Heart left ventricle (tissue), 16 donors: ENCODE results near the gene TEX10. TPM values are rescaled to one million over a fixed set of nuclear protein-coding genes. Genes with fewer than 3 reads are reported as not detected.

Experiments
- ATAC-seq, 4 donors: fragments of 200-7000 bp; cut with Tn5 transposase; one replicate each; pipeline ENCODE4 v1.9.1; 2020 to 2022; ENCODE audit warnings: moderate library complexity in 4 of 4, mild to moderate bottlenecking in 3 of 4, moderate number of reproducible peaks in 1 of 4
- DNase-seq, 5 donors: peaks; one replicate each; pipeline ENCODE4 v3.0.0-alpha.2; 2020
- H3K27ac ChIP-seq, 12 donors: fragments of 200-600 bp; sonication (generic) in 4 of 12; one replicate each; pipeline versions ENCODE4 v1.5.0 to v1.8.0; 2016 to 2022; ENCODE audit warnings: mild to moderate bottlenecking in 2 of 12
- H3K27me3 ChIP-seq, 9 donors: fragments of 200-600 bp; sonication (generic) in 2 of 9; one replicate each; pipeline versions ENCODE4 v1.5.1 to v1.8.0; 2016 to 2022; ENCODE audit warnings: mild to moderate bottlenecking in 3 of 9
- H3K36me3 ChIP-seq, 9 donors: fragments of 200-600 bp; sonication (generic) in 2 of 9; one replicate each; pipeline versions ENCODE4 v1.5.0 to v1.8.0; 2018 to 2022; ENCODE audit warnings: mild to moderate bottlenecking in 2 of 9
- H3K4me1 ChIP-seq, 12 donors: fragments of 200-600 bp; sonication (generic) in 4 of 12; one replicate each; pipeline versions ENCODE4 v1.5.0 to v1.8.0; 2016 to 2022; ENCODE audit warnings: mild to moderate bottlenecking in 3 of 12
- H3K4me3 ChIP-seq, 12 donors: fragments of 200-600 bp; sonication (generic) in 4 of 12; one replicate each; pipeline versions ENCODE4 v1.5.0 to v1.8.0; 2017 to 2022; ENCODE audit warnings: mild to moderate bottlenecking in 9 of 12, moderate library complexity in 4 of 12
- H3K9me3 ChIP-seq, 12 donors: fragments of 200-600 bp; sonication (generic) in 4 of 12; one replicate each; pipeline versions ENCODE4 v1.5.0 to v1.8.0; 2016 to 2022; ENCODE audit warnings: mild to moderate bottlenecking in 1 of 12
- CTCF ChIP-seq, 12 donors: fragments of 200-600 bp; sonication (generic) in 4 of 12; IDR thresholded peaks; one replicate each; pipeline versions ENCODE4 v1.5.0 to v1.8.0; 2018 to 2022; ENCODE audit warnings: antibody characterized with exemption in 12 of 12, mild to moderate bottlenecking in 5 of 12
- POLR2A ChIP-seq, 2 donors: fragments of 450-650 bp; IDR thresholded peaks; one replicate each; pipeline ENCODE4 v1.6.1; 2017; ENCODE audit warnings: antibody characterized with exemption in 2 of 2, mild to moderate bottlenecking in 2 of 2, moderate library complexity in 2 of 2
- WGBS, 4 donors: extraction: QIAGEN DNeasy Blood & Tissue Kit in 2 of 4; methylation state at CpG; one replicate each; pipeline versions ENCODE4 v1.1.5 to v1.1.7; 2013 to 2018; 5-methylcytosine and 5-hydroxymethylcytosine counted together
- intact Hi-C, 10 donors: fragments of 100-400 bp; cut with DNase I; formaldehyde crosslinking; loops; one replicate each; pipeline versions ENCODE4 v1.11.1 to v1.14.2; 2022
- polyA plus RNA-seq, 2 donors: library from polyadenylated mRNA; stranded (reverse); fragments of 200-250 nt; gene quantifications; one replicate each; pipeline ENCODE4 v1.2.3, GENCODE V29; 2013
- total RNA-seq, 9 donors: library from RNA; depleted of rRNA in 2 of 9; stranded (reverse); fragments of >200 nt in 2 of 9; fragmentation: NEBNext Ultra II Directional in 3 of 9; extraction: Animal tissue kit (Norgen Biotek cat#: 25700) in 3 of 9; gene quantifications; one replicate each; pipeline versions ENCODE4 v1.1.0 to v1.2.4, GENCODE V29; 2016 to 2023
- donor health status: ischemic (EF 13 %, LVEDD 7.1; RV severe dilation, severe dysfunction).
- donor health status: healthy with polysubstance abuse.
- donor health status: DM: no; HTN: yes; CAD: no.
- donor health status: DM: no; HTN: no; CAD: no.
- donor health status: ischemic (EF 25% LVEDD 6.9; RV normal size, moderate dysfunction).
- donor health status: ischemic (EF 25% LVEDD 5.7; RV mildly dilated, moderate dysfunction).
- donor health status: healthy.
- donor health status: DM: yes; HTN: yes; CAD: no.
- donor health status: ischemic (EF 35%, LVEDD 5.7; RV mildly dilated, moderate dysfunction).
- donor health status: nonischemic (EF 11% LVEDD 7.7; RV severe dilation, severe dysfunction).
- donor health status: DM: yes; HTN: yes; CAD: no.
- donor health status: PGD.
- donor health status: ischemic (EF 29% LVEDD 5.4; RV normal size, mild dysfunction).
- donor health status: nonischemic (EF 23%, LVEDD 6.1; RV moderate dilation, normal function).

TEX10 gene
- total and polyA plus RNA-seq, 11 donors: 2.7 to 10.6 (median 9.1) TPM

- ATAC-seq (no peak), DNase-seq (no peak)
- 98% methylated on average over 7 of the region's 7 CpGs for WGBS, 4 donors
- peaks cover 0 to 36% (median 0%) of the 10 kb centered on the region in 12 donors for H3K9me3 ChIP-seq
- H3K36me3 ChIP-seq: peaks cover 4 to 86% (median 46%) of the 10 kb centered on the region in 9 donors
- H3K4me1 ChIP-seq: no peaks in the 10 kb centered on the region
- intact Hi-C loops: no loop called here
- no peaks in the 10 kb centered on the region for H3K27me3 ChIP-seq
- H3K27ac ChIP-seq: no peak overlapping the region
- TF ChIP-seq POLR2A (IDR thresholded peaks at IDR 0.05) (no peak), CTCF (IDR thresholded peaks at IDR 0.05) (no peak)
- H3K4me3 ChIP-seq: no peak overlapping the region
These were observed 67.1 kb downstream of the TEX10 start for GRCh38 chr9:100285601-100286000.

GRCh38 chr9:100285080-100285479, 67.7 kb downstream of the TEX10 start:
- DNase-seq: no peak
- Histone ChIP-seq H3K9me3 (peaks cover 0 to 36% (median 0%) of the 10 kb centered on the region in 12 donors), H3K27me3 (no peaks in the 10 kb centered on the region), H3K36me3 (peaks cover 4 to 87% (median 46%) of the 10 kb centered on the region in 9 donors), H3K27ac (no peak overlapping the region), H3K4me1 (no peaks in the 10 kb centered on the region), H3K4me3 (no peak overlapping the region)
- ATAC-seq: no peak
- TF ChIP-seq POLR2A (IDR thresholded peaks at IDR 0.05): no peak
- TF ChIP-seq CTCF (IDR thresholded peaks at IDR 0.05): no peak
- intact Hi-C loops: no loop called here

- intact Hi-C loops: no loop called here
- no peak overlapping the region for H3K4me3 ChIP-seq
- no peak for ATAC-seq
- H3K4me1 ChIP-seq: no peaks in the 10 kb centered on the region
- WGBS, 4 donors: 83 to 89% (median 85%) methylated on average over 7 of the region's 7 CpGs
- no peak for DNase-seq
- H3K27ac ChIP-seq: no peak overlapping the region
- peaks cover 4 to 87% (median 41%) of the 10 kb centered on the region in 9 donors for H3K36me3 ChIP-seq
- peaks cover 0 to 36% (median 0%) of the 10 kb centered on the region in 12 donors for H3K9me3 ChIP-seq
- H3K27me3 ChIP-seq: no peaks in the 10 kb centered on the region
- no peak for TF ChIP-seq POLR2A (IDR thresholded peaks at IDR 0.05)
- TF ChIP-seq CTCF (IDR thresholded peaks at IDR 0.05): no peak
These were observed 68.5 kb downstream of the TEX10 start for GRCh38 chr9:100284247-100284646.

GRCh38 chr9:100282388-100282719, 70.4 kb downstream of the TEX10 start:
- no peak for ATAC-seq
- Histone ChIP-seq H3K4me1 (no peaks in the 10 kb centered on the region), H3K4me3 (no peak overlapping the region), H3K9me3 (peaks cover 0 to 22% (median 0%) of the 10 kb centered on the region in 12 donors), H3K27me3 (no peaks in the 10 kb centered on the region), H3K27ac (no peak overlapping the region), H3K36me3 (peaks cover 4 to 84% (median 36%) of the 10 kb centered on the region in 9 donors)
- WGBS, 4 donors: 94 to 99% (median 95%) methylated on average over 4 of the region's 4 CpGs
- DNase-seq: no peak
- intact Hi-C loops: no loop called here
- TF ChIP-seq CTCF (IDR thresholded peaks at IDR 0.05) (no peak), POLR2A (IDR thresholded peaks at IDR 0.05) (no peak)
